Transverse colon (tissue), 3 donors: ENCODE data around the gene LRP1B.

Experiments
- CTCF ChIP-seq, 5 experiments: fragments of 200-600 bp in 3 of 5; fragments of 450-650 bp in 2 of 5; sonication (generic) in 3 of 5; IDR thresholded peaks; 1 replicate in 2 of 5; 2 replicates in 3 of 5; pipeline ENCODE4 v1.5.1; 2016 to 2017; ENCODE audit warnings: antibody characterized with exemption in 5 of 5, inconsistent platforms in 3 of 5, mild to moderate bottlenecking in 2 of 5, moderate library complexity in 1 of 5
- POLR2A ChIP-seq: fragments of 450-650 bp; IDR thresholded peaks from one replicate; pipeline ENCODE4 v1.6.1; 2016; ENCODE audit warnings: antibody characterized with exemption, mild to moderate bottlenecking, moderate library complexity

DNA sequence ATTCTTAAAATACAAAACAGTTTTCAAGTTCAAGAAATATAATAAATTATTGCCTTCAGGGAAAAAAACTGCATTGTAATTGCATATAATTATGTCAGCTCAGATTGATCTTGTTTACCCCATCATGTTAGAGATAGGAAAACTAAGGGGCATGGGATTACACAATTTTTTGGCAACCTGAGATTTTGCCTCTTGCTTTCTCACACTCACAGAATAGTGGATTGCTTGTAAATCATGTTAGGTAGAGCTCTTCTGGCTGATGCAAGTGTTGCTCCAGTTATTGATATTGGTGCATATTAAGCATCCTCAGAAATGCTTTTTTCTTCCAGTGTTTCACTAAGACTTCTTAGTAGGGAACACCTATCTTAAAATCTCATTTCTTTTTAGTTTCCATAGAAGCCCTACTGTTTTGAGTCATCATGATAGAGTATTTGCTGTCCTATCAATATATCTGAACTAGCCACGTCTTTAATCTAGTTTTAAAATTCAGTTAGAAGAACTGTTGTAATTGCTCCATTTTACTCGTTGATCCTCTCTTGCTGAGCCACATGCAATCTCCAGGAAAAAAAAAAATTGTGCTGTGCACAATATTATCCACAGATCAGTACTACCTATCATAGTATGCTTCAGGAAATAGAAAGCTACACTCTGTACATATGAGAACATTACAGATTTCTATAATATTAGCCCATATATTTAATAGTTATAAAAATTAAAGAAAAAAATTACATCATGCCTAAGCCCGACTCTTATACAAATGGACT, 393.1 kb downstream of the LRP1B start:
- TF ChIP-seq POLR2A (no peak), CTCF (IDR thresholded peaks at IDR 0.05) (no peak)
